ENCODE measurements around the gene WNT7A.

DNA sequence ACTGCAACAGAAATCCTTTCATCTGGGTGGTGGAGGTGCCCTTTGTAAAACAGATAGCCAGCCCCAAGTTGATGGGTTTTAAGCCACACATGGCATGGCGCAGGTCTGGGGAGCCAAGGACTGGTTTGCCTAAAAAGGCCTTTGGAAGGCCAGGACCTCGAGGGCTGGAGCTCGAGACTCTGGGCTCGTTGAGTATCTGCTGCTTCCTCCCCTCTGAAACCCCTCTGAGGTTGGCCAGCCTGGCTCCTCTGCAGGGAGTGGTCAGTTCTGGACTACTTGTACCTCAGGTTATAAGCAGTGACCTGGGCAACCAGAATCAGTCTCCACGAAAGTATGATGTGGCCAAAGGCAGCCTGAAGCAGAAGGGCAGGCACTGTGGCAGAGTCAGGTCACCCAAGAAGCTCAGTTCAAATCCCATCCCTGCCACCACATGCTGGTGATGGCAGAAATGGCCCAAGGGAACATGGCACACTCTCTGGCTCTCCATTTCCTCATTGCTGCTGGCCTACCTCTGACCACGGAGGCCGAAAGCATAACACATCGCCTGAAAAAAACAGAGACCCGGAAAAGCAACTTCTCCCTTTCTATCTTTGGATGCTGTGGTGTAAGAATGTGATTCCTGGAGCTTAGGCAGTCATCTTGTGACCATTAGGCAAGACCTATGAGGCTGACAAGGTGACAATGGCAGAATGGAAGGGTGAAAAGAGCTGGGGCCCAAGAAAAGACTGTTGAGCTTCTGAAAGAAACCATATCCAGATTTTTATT, 51.2 kb downstream of the WNT7A start:
- TF ChIP-seq YY1 (IDR thresholded peaks at IDR 0.05; ENCODE audit: insufficient read depth, insufficient read length) (no peak), ZNF274 (IDR thresholded peaks at IDR 0.05; ENCODE audit: low read depth, low read length) (no peak), SUZ12 (IDR thresholded peaks at IDR 0.05; ENCODE audit: extremely low read depth, insufficient read depth, insufficient read length) (no peak)

Measured in NT2/D1 (cell line).